ENCODE results near the gene CTNNAL1.
"Not testable (repeated sequence)": the region's sequence is repeated elsewhere in the genome, so short reads cannot be mapped to it uniquely, and the experiment has no call there.

The CTNNAL1 gene

GRCh38 chr9:108933231-108933717, 80.0 kb downstream of the CTNNAL1 start:
- no peak for DNase-seq (ENCODE audit: low read depth in 2 of 2)

GRCh38 chr9:108928386-108928785, 84.9 kb downstream of the CTNNAL1 start:
- no peak for DNase-seq (ENCODE audit: low read depth in 2 of 2)

- no peak for DNase-seq (ENCODE audit: low read depth in 2 of 2)
Measured at GRCh38 chr9:108924466-108924865, 88.8 kb downstream of the CTNNAL1 start.

GRCh38 chr9:108921200-108921599, 92.1 kb downstream of the CTNNAL1 start:
- DNase-seq (ENCODE audit: low read depth in 2 of 2): no peak

- not testable (repeated sequence) for DNase-seq (ENCODE audit: low read depth in 2 of 2)
Measured at GRCh38 chr9:108920401-108920800, 92.9 kb downstream of the CTNNAL1 start.

GRCh38 chr9:108919517-108919916, 93.8 kb downstream of the CTNNAL1 start:
- DNase-seq (ENCODE audit: low read depth in 2 of 2): no peak

GRCh38 chr9:108913391-108913790, 99.9 kb downstream of the CTNNAL1 start:
- no peak for DNase-seq (ENCODE audit: low read depth in 2 of 2)

- no peak for DNase-seq (ENCODE audit: low read depth in 2 of 2)
Measured at GRCh38 chr9:108911820-108912219, 101.5 kb downstream of the CTNNAL1 start.

- DNase-seq (ENCODE audit: low read depth in 2 of 2): no peak
Measured at GRCh38 chr9:108910914-108911313, 102.4 kb downstream of the CTNNAL1 start.

- DNase-seq (ENCODE audit: low read depth in 2 of 2): no peak
Measured at GRCh38 chr9:108910402-108910801, 102.9 kb downstream of the CTNNAL1 start.

- DNase-seq (ENCODE audit: low read depth in 2 of 2): no peak
Measured at GRCh38 chr9:108905494-108905893, 107.8 kb downstream of the CTNNAL1 start.

- DNase-seq (ENCODE audit: low read depth in 2 of 2): no peak
Measured at GRCh38 chr9:108904161-108904560, 109.1 kb downstream of the CTNNAL1 start.

- no peak for DNase-seq (ENCODE audit: low read depth in 2 of 2)
Measured at GRCh38 chr9:108903420-108904103, 109.7 kb downstream of the CTNNAL1 start.

GRCh38 chr9:108900176-108900575, 113.1 kb downstream of the CTNNAL1 start:
- DNase-seq (ENCODE audit: low read depth in 2 of 2): no peak

- DNase-seq (ENCODE audit: low read depth in 2 of 2): not testable (repeated sequence)
Measured at GRCh38 chr9:108899023-108899695, 114.1 kb downstream of the CTNNAL1 start.

GRCh38 chr9:108897324-108898096, 115.8 kb downstream of the CTNNAL1 start:
- DNase-seq (ENCODE audit: low read depth in 2 of 2): no peak

- DNase-seq (ENCODE audit: low read depth in 2 of 2): no peak
Measured at GRCh38 chr9:108894225-108894997, 118.9 kb downstream of the CTNNAL1 start.

Measured in stimulated activated CD8-positive, alpha-beta memory T cell treated with anti-CD3 and anti-CD28 coated beads, Interleukin-15, amount 100 ng/mL, for 4 hours (primary cell).